Frontal cortex (tissue), 4 donors: ENCODE measurements around the gene HCRTR2. TPM values are rescaled to one million over a fixed set of nuclear protein-coding genes. Genes with fewer than 3 reads are reported as not detected.

Experiments
- DNase-seq, 2 donors: peaks; one replicate each; pipeline ENCODE4 v3.0.0; 2012; ENCODE audit warnings: low spot score in 2 of 2
- FAIRE-seq: peaks from 2 replicates; lab custom pipeline; 2012; peaks lifted over from hg19 to GRCh38; lab: Jason Lieb, UNC
- total RNA-seq: library from RNA; depleted of rRNA; stranded (reverse); fragments of >200 nt; gene quantifications from one replicate; pipeline ENCODE4 v1.2.3, GENCODE V29; 2014
- donor health status: control.
- donor health status: control.
- donor health status: control.

The HCRTR2 gene
- total RNA-seq, 1 donor from 2014 or later = 30.6 TPM

GRCh38 chr6:55299286-55299985 is 125.1 kb downstream of the HCRTR2 start:
- no peak for DNase-seq
- no peak for FAIRE-seq

GRCh38 chr6:55304747-55305146 is 130.4 kb downstream of the HCRTR2 start:
- no peak for FAIRE-seq
- no peak for DNase-seq

- DNase-seq = no peak
These were observed 145.8 kb downstream of the HCRTR2 start for GRCh38 chr6:55319961-55320695.

GRCh38 chr6:55320696-55321086 is 146.4 kb downstream of the HCRTR2 start:
- FAIRE-seq (no peak), DNase-seq (no peak)

More at GRCh38 chr6:55319961-55320695, 145.8 kb downstream of the HCRTR2 start:
- no peak for FAIRE-seq

- FAIRE-seq (no peak), DNase-seq (no peak)
These were observed 152.9 kb downstream of the HCRTR2 start, which contains the start of gene GFRAL for GRCh38 chr6:55327169-55327568. GFRAL (plus strand) TSS chr6:55327469; CDS start chr6:55327555, 86 bp downstream.

Other genes starting within 250 kb of the HCRTR2 start
- gene GFRAL, start 153.0 kb downstream of the HCRTR2 start, total RNA-seq = not detected